Measurements from ENCODE around the gene EEPD1. TPM values are rescaled to one million over a fixed set of nuclear protein-coding genes. Genes with fewer than 3 reads are reported as not detected.

EEPD1 gene
- polyA plus RNA-seq, 2 of the 4 experiments (the other 2 are of a cell fraction) = 16.0 to 24.3 TPM

DNA sequence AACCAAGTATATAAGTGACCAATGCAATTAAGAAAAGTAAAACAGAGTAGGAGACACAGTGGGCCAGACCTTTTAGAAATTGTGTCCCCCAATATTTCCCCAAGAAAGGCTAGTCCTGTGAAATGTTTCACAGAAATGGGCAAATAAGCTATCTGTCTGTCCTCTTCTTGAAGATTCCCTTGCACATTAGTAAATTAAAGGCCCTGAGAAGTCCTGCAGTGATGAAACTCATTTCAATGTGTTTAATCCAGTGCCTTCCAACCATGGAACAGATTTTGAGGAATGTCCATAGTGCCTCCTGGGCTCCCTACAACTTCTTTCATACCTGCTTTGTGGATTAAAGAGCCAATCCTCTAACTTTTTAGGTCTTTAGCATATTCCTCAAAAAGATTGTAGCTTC is 11.2 kb upstream of the EEPD1 start:
- no peaks in the 10 kb centered on the region for H3K4me1 ChIP-seq
- H3K4me3 ChIP-seq = no peak overlapping the region
- no peak for ATAC-seq
- ChIA-PET CTCF (interaction anchor here (0.7 to 1.4 kb wide), 5 partner anchors 10 to 177 kb away, joined by 3 to 5 read pairs (median 4); no protein-coding TSS in a partner anchor), POLR2A (no interaction called here)
- H3K27ac ChIP-seq = no peak overlapping the region
- no peaks in the 10 kb centered on the region for H3K9me3 ChIP-seq
- no peak overlapping the region for H3K4me2 ChIP-seq
- no peak for FAIRE-seq
- TF ChIP-seq CEBPB (IDR thresholded peaks at IDR 0.05) (no peak), HOXA7 (CRISPR knock-in tag; IDR thresholded peaks at IDR 0.05) (no peak), ZNF302 (CRISPR knock-in tag; IDR thresholded peaks at IDR 0.05) (no peak), PHF8 (IDR thresholded peaks at IDR 0.05; ENCODE audit: borderline replicate concordance, low read depth) (no peak), MYC (IDR thresholded peaks at IDR 0.05; ENCODE audit: borderline replicate concordance, low read length) (no peak)
- TF ChIP-seq, protein P1, sequence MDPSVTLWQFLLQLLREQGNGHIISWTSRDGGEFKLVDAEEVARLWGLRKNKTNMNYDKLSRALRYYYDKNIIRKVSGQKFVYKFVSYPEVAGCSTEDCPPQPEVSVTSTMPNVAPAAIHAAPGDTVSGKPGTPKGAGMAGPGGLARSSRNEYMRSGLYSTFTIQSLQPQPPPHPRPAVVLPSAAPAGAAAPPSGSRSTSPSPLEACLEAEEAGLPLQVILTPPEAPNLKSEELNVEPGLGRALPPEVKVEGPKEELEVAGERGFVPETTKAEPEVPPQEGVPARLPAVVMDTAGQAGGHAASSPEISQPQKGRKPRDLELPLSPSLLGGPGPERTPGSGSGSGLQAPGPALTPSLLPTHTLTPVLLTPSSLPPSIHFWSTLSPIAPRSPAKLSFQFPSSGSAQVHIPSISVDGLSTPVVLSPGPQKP (IDR thresholded peaks at IDR 0.05; ENCODE audit: low read depth, low read length) = no peak
- TF ChIP-seq, protein P2, sequence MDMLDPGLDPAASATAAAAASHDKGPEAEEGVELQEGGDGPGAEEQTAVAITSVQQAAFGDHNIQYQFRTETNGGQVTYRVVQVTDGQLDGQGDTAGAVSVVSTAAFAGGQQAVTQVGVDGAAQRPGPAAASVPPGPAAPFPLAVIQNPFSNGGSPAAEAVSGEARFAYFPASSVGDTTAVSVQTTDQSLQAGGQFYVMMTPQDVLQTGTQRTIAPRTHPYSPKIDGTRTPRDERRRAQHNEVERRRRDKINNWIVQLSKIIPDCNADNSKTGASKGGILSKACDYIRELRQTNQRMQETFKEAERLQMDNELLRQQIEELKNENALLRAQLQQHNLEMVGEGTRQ (IDR thresholded peaks at IDR 0.05) = no peak
- TF ChIP-seq, protein P3, sequence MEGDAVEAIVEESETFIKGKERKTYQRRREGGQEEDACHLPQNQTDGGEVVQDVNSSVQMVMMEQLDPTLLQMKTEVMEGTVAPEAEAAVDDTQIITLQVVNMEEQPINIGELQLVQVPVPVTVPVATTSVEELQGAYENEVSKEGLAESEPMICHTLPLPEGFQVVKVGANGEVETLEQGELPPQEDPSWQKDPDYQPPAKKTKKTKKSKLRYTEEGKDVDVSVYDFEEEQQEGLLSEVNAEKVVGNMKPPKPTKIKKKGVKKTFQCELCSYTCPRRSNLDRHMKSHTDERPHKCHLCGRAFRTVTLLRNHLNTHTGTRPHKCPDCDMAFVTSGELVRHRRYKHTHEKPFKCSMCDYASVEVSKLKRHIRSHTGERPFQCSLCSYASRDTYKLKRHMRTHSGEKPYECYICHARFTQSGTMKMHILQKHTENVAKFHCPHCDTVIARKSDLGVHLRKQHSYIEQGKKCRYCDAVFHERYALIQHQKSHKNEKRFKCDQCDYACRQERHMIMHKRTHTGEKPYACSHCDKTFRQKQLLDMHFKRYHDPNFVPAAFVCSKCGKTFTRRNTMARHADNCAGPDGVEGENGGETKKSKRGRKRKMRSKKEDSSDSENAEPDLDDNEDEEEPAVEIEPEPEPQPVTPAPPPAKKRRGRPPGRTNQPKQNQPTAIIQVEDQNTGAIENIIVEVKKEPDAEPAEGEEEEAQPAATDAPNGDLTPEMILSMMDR (IDR thresholded peaks at IDR 0.05) = no peak
- no peak for DNase-seq (ENCODE audit: low read depth in 1 of 2, low spot score in 1 of 2)

DNA sequence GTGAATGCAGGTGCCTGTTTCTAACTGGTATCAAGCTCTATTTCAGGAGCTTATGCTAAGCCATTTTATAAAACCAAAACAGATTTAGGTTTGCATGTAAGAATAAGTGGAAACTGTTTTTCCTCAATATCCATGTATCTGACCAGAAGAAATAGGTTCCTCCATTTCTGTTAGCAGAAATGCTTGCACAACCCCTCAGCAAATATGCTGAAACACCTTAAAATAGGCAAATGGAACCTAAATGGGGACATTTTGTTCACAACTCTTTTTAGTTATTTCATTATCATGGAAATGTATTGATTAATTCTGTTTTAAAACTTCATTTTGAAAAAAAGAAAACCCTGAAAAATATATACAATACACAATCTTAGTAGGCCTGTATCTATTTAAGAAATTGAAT is 8.9 kb upstream of the EEPD1 start:
- ChIA-PET CTCF (interaction anchor here (1.3 kb wide), 1 partner anchor 11 kb away, joined by 3 read pairs; no protein-coding TSS in a partner anchor), POLR2A (no interaction called here)
- DNase-seq (ENCODE audit: low read depth in 1 of 2, low spot score in 1 of 2) (no peak), ATAC-seq (no peak), FAIRE-seq (peak; percentile 7)
- H3K4me2 ChIP-seq = no peak overlapping the region
- TF ChIP-seq HOXB13 (CRISPR knock-in tag; IDR thresholded peaks at IDR 0.05; ENCODE audit: low read depth) (no peak), CHD4 (IDR thresholded peaks at IDR 0.05; ENCODE audit: borderline replicate concordance) (no peak), HEYL (CRISPR knock-in tag; IDR thresholded peaks at IDR 0.05) (no peak), ZSCAN20 (CRISPR knock-in tag; IDR thresholded peaks at IDR 0.05) (no peak), TFCP2L1 (CRISPR knock-in tag; IDR thresholded peaks at IDR 0.05) (no peak), KDM5A (IDR thresholded peaks at IDR 0.05) (no peak), EP300 (IDR thresholded peaks at IDR 0.05) (no peak), RFX5 (IDR thresholded peaks at IDR 0.05) (no peak), FOSL2 (IDR thresholded peaks at IDR 0.05) (no peak), FOSL2 (CRISPR knock-in tag; IDR thresholded peaks at IDR 0.05) (no peak), HDAC2 (IDR thresholded peaks at IDR 0.05) (no peak), RCOR1 (IDR thresholded peaks at IDR 0.05; ENCODE audit: low read depth, low read length) (no peak), CBX8 (IDR thresholded peaks at IDR 0.05) (no peak), POLR2A (IDR thresholded peaks at IDR 0.05; ENCODE audit: low read length) (no peak), BHLHE40 (IDR thresholded peaks at IDR 0.05; ENCODE audit: low read depth, low read length) (no peak)
- TF ChIP-seq, protein P4, sequence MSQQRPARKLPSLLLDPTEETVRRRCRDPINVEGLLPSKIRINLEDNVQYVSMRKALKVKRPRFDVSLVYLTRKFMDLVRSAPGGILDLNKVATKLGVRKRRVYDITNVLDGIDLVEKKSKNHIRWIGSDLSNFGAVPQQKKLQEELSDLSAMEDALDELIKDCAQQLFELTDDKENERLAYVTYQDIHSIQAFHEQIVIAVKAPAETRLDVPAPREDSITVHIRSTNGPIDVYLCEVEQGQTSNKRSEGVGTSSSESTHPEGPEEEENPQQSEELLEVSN (IDR thresholded peaks at IDR 0.05; ENCODE audit: borderline replicate concordance, low read depth) = no peak
- TF ChIP-seq, protein P2 (IDR thresholded peaks at IDR 0.05) = no peak
- H3K9me3 ChIP-seq = 0 out of 3 replicates have a peak, but pooled peaks cover 5% of the 10 kb centered on the region
- H3K4me1 ChIP-seq = no peaks in the 10 kb centered on the region
- no peak overlapping the region for H3K4me3 ChIP-seq
- H3K27ac ChIP-seq = no peak overlapping the region
